ENCODE results near the gene APOBEC3G. TPM values are rescaled to one million over a fixed set of nuclear protein-coding genes. Genes with fewer than 3 reads are reported as not detected.

APOBEC3G gene
- 3.8 and 16.2 TPM in 2 replicates for total RNA-seq

DNA sequence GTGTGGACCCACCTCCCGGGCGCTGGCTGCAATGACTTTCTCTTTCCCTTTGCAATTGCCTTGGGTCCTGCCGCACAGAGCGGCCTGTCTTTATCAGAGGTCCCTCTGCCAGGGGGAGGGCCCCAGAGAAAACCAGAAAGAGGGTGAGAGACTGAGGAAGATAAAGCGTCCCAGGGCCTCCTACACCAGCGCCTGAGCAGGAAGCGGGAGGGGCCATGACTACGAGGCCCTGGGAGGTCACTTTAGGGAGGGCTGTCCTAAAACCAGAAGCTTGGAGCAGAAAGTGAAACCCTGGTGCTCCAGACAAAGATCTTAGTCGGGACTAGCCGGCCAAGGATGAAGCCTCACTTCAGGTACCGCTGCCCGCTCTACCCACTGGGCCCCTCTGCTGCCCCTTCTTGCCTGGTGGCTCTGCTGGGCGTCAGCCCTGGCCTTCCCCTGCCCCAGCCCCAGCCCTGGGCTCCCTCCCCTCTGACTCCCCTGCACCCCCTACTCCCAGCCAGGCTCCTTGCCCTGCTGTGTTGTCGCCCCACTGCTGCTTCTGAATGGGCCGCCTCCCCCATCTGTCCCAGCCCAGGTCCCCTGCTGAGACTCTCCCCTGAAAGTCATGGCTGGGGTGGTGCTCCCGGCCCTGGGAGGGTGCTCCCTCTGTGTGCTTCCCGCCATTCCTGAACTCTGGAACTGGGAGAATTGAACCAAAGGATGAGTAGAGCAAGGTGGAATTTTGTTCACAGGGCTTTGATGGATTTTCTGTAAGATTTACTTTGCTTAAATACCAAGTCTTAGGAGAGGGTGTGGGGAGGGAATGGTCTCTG lies at the start of gene APOBEC3G:
APOBEC3G (plus strand) TSS at position 250 of the 815 bp plus-strand sequence; CDS start at position 337, 87 bp downstream.

GRCh38 chr22:39040538-39041296 lies 36.4 kb upstream of the APOBEC3G start, which contains the start of gene APOBEC3F:
Gene APOBEC3F (plus strand): TSS chr22:39040864. CDS start chr22:39040961, 97 bp downstream.

GRCh38 chr22:39097098-39098020 lies 20.3 kb downstream of the APOBEC3G start, which contains the start of gene APOBEC3H:
Gene APOBEC3H (plus strand): TSS chr22:39097244. CDS start chr22:39100279, 3,035 bp downstream.

Other genes starting within 250 kb of the APOBEC3G start
- gene NPTXR, start 233.2 kb upstream of the APOBEC3G start, total RNA-seq = 4.7 and 7.8 TPM in 2 replicates
- 61.8 and 65.1 TPM in 2 replicates for gene CBX6, start 205.1 kb upstream of the APOBEC3G start, total RNA-seq
- gene APOBEC3A, start 119.7 kb upstream of the APOBEC3G start, total RNA-seq = not detected in 2 replicates
- 0.30 and 2.0 TPM in 2 replicates for gene APOBEC3B, start 94.9 kb upstream of the APOBEC3G start, total RNA-seq
- 13.1 and 15.0 TPM in 2 replicates for gene APOBEC3C, start 63.0 kb upstream of the APOBEC3G start, total RNA-seq
- 1.4 and 1.6 TPM in 2 replicates for gene APOBEC3D, start 56.1 kb upstream of the APOBEC3G start, total RNA-seq
- 6.3 and 7.6 TPM in 2 replicates for gene APOBEC3F, start 36.4 kb upstream of the APOBEC3G start, total RNA-seq
- gene APOBEC3H, start 20.0 kb downstream of the APOBEC3G start, total RNA-seq = 0.98 TPM in 1 of 2 replicates, not detected in the other
- 8.2 and 9.5 TPM in 2 replicates for gene CBX7, start 75.4 kb downstream of the APOBEC3G start, total RNA-seq
- 0.33 and 0.40 TPM in 2 replicates for gene PDGFB, start 167.7 kb downstream of the APOBEC3G start, total RNA-seq
- gene RPL3, start 242.3 kb downstream of the APOBEC3G start, total RNA-seq = 2,172 and 2,387 TPM in 2 replicates

Measured in smooth muscle cell of the pulmonary artery (primary cell).